Stimulated activated CD4-positive, alpha-beta T cell treated with anti-CD3 and anti-CD28 coated beads, TNF-alpha, amount 100 ng/mL, for 24 hours (primary cell): ENCODE results near the gene THSD4.

Source experiments
- DNase-seq, 3 experiments: peaks; one replicate each; pipeline ENCODE4 v3.0.0-alpha.2; 2020; ENCODE audit warnings: low read depth in 3 of 3

THSD4 gene

DNA sequence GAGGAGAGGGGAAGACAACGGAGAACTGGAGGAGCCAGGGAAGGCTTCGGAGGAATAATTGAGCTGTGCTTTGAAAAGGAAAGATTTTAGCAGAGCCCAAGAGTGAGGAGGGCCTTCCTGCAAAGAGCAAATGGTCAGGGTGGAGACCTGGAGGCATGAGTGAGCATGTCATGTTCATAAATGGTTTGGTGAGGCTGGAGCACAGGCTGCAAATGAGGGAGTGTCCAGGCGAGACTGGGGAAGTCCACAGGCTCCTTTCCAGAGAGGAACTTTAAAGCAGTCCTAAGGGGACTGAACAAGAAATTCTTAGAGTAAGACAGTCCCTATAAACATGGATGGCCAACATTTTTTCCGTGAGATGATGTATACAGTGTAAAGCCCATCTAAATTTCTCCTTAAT, 108.8 kb downstream of the THSD4 start:
- no peak for DNase-seq

DNA sequence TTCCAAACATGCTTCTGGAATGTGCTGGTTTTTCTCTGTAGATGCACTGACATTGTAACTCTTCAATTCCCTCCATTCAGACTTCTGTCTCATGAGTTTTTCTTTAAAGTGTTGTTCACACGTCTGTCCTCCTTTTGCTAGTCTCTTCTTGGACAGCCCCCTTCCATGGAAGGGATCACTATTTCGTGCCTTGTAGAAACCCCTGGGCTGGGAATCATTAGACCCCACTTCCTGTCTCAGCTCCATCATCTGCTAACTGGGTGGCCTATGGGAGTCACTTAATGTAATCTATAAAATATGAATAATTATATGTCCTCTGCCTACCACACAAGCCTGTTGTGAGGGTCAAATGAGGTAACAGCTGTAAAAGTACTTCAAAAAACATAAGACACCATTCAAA, 110.6 kb downstream of the THSD4 start:
- no peak for DNase-seq

DNA sequence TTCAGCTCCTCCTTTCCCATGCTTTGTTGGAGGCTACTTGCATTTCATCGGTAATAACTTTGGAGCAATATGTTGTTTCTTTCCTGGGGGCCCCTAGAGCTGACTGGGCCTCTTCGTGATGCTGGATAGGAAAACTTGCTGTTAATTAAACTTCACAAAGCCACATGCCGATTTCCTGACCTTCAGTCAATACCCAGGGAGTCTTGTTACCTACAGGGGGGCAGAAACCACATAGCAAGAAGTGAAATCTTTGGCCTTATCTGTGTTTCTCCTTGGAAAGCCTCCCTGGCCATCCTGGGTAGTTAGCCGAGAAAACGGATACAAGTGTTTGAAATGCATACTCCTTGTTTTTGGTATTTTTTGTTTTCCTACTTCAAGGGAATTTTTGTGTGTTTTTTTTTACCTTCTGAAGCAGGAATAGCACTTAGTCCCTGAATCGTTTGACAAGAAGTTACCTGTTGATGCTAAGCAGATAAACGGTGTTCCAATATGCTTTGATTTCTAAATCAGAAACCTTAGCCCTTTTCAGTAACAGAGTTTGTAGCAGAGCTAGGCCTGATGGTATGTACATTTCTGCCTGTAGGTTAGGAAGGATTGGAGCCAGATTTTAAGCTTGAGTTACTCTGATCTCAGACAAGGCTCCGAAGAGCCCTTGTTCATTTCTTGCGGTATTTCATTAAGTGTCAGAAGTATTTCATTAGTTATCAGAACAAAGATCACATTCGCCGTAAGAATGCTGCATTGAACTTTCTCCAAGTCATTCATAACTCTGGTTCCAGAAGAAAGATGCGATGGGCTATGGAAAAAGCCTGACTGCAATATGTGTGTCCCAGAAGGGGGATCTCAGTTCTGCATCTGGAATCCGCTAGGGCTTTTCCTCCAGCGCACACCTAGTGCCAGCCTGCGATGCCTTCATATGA, 111.5 kb downstream of the THSD4 start:
- DNase-seq = no peak

DNA sequence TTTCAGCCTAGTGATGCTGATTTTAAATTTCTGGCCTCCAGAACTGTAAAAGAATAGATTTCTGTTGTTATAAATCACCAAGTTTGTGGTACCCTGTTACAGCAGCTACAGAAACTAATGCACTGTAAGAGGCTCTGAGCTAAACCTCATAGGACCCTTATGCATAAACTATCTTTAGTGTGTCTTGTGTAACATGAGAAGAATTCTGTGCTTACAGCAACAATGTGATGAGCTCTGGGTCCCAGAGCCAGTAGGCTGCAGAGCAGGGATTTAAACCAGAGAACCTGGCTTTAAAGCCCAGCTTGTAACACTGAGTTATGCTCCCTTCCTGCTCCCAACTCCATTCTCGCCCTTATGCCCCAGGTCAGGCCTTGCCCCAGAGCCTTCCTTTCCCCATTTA, 113.1 kb downstream of the THSD4 start:
- DNase-seq = no peak

DNA sequence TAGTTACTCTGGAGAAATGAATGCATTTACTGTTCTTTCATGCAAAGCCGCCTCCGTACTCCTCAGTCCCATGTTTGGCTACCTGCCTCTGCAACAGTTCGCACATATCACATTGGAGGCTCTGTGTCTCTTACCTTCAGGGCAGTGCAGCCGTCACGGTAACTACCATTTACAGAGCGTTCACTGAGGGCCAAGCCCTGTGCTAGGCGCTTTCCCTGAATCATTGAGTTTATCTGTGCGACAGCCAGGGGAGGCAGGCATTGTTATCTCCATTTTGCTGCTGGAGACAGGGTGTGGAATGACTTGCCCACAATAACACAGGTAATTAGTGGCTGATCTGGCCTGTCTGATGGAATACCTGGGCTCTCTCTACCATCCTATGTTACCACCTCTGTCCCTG, 115.0 kb downstream of the THSD4 start:
- DNase-seq = no peak

DNA sequence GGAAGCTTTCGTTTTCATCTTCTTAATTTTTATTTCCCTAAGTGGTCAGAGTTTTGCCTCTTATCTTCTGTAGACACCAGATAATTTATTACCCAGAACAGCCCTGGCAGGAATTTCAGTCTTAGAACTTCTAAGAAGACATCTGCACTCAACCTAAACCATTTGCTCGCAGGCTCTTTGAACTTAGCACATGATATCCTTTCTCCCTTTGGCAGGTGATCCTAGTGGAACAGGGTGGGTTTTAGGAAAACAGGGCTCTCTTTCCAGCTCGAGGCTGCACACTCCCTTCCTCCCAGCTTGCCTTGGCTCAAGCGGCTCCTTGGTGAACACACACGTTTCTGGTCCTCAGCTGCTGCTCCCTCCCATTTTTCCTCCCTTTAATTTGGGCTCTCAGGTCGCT, 116.5 kb downstream of the THSD4 start:
- no peak for DNase-seq

DNA sequence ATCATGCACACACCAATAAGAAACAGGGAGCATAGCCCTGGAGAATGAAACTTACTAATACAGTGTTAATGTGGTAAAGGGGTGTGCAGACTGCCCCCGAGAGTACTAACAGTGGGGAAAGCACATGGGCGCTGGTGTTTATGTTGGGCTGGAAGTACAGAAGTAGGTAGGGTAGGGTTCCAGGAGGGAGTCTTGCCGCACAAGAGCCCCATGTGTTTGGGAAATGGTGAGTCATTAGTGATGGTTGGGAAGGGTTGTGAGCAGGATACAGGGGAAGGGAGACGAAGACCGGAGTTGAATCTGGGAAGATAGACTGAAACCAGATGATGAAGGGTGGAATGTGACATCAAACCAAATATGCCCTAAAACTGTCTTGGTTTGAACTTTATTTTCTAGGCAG, 117.1 kb downstream of the THSD4 start:
- DNase-seq = no peak

DNA sequence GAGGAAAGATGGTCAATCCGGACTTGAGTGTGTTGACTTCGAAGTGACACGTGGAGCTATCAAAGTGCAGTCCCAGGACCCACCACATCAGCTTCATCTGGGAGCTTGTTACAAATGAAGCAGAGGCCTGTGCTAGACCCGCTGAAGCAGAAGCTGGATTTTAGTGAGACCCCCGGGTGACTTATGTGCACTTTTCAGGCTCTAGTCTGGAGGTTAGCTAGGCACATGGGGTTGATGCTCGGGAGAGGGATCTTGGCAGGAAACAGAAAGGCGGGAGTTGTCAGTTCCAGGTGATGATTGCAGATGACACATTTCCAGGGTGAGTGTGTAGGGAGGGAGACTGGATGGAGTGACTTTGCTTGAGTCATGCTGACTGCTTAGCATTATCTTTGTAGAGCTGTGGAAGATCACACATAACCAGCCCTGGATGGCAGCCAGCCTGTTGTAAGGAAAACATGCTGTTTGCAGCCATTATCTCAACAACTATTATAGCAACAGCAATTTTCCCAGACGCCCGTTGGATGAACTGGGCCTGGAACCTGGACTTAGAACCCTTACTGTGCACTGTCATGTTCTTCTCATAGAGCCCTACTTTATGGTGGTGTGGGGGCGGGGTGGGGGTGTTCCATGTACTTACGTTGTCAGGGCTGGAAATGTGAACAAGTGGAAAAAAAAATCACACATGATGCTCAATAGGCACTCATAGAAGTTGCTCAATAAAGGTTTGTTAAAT, 122.4 kb downstream of the THSD4 start:
- DNase-seq = no peak

DNA sequence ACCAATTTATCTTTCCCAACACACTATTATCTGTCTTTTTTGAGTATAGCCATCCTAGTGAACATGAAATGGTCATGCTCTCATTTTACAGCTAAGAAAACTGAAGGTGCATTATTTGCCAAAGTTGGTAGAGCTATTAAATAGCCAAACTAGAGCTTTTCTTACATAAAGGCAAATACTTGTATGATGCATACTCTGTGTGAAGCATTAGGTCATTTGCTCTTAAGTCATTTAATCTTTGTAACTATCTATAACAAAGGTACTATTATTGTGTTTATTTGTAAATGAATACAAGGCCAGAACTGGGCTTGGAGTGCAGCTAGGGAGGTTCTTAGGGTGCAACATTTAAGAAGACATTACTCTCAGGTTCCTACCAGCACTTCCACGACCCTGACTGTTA, 123.7 kb downstream of the THSD4 start:
- no peak for DNase-seq

DNA sequence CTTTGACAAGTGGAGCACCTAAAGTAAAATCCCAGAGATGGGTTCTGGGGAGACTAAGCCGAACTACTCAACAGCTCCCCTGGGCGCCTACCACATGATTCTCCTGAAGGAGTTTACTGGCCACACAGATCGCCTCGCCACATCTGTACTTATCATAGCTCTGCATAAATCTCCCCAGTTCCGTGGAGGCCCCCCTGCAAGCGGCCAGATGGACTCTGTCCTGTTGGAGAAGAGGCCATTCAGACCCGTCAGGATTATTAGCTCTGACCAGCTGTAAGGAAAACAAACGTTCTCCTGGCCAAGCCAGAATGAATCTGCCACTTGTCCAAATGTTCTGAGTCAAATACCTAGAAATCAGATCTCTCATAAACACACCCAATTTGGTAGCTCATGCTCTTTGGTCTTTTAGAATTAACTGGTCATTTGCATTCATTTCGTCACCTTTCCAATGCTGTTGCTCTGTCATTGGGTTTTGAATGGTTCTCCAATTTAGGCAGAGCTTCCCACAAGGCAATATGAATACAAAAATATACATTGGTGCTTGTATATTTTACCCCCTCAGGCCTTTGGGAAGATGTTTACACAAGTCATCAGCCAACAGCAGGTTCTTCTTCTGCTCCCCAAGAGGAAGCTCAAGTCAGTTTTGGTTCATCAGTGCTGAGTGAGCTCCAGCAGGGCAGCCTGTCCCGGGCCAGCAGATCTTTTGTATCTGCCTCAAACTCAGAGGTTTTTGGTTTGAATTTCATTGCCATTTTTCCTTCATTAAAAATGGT, 124.5 kb downstream of the THSD4 start:
- no peak for DNase-seq

DNA sequence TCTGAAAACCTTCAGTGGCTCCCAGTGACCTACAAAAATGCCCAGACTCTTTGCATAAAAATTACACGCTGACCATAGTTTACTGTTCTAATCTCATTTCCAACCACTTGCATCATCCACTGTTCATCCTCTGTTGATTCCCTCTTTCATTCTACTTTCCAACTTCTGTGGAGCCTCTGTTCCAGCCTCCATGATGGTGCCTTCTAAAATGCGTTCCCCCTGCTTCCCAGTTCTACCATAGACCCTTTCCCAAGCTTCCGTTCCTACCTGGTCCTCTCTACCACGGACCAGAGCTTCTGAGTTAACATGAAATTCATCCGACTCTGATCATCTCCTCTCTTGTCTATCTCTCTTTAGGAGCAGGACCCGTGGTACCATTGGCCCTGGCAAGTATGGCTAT, 127.0 kb downstream of the THSD4 start:
- DNase-seq = no peak

DNA sequence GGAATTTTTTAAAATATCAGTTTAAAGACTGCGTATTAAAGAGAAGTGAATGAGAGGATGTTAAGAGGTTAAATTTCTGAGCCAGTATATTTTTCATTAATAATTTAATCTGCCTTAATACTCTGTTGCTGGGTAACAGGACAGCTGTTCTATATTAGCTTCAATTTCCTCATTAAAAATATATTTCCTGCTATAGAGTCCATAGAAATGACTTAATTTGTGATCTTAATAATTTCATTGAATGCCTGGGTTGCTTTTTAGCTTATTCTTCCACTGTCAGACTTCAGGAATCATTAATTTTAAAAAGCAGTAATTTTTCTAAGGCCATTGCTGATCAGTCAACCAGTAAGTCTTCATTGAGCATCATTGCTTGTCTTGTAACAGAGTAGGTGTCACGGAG, 129.0 kb downstream of the THSD4 start:
- DNase-seq = no peak

DNA sequence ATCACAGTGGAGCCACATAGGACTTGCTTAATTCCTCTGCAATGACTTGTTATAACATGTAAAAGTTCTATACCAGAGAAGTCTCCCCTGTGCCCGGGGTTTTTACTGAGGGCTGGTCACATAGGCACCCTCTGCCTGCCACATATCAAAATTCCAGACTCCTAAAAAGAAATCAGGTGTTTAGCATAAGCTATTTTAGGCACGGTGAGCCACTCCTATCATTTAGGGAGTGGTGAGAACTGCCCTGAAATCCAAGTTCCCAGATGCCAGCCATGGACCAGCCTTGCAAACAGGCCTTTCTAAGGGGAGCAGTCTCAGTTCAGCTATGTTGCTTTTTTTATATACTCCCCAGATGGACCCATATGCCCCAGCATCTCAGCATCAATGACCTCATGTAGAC, 130.3 kb downstream of the THSD4 start:
- DNase-seq = no peak

DNA sequence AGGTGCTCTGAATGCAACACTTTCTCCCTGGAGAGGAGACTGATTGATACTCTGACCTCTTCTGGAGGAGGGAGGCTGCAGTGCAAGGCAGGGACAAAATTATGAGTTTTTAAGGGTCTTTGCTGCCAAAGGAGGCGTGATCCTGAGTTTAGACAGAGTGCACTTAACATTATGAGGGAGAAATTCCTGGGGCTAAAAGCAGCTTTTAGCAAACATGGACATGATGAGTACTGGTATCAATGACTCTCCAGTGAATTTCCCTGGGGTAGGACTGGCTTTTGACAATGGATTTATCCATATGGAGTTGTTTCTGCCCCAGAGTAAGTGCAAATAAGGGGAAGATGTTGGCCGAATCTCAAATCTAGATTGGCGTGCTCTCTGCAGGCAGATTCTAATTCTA, 133.1 kb downstream of the THSD4 start:
- DNase-seq = no peak

DNA sequence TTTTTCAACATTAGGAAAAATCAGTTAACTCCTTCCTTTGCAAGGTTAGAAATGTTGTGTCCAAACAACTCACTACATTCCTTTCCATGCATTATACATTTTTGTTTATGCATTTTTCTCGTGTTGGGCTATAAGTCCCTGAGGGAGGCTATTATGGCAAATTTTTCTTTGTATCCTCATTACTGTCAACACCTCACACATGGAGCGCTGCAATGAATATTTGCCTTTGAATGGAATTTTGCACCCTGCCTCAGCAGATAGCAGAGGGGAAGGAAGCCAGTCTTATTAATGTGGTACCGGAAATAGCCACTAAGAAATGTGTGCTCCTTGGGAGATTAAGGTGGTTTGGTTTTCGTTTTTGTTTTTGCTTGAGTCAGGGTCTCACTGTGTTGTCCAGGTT, 134.7 kb downstream of the THSD4 start:
- DNase-seq = no peak

DNA sequence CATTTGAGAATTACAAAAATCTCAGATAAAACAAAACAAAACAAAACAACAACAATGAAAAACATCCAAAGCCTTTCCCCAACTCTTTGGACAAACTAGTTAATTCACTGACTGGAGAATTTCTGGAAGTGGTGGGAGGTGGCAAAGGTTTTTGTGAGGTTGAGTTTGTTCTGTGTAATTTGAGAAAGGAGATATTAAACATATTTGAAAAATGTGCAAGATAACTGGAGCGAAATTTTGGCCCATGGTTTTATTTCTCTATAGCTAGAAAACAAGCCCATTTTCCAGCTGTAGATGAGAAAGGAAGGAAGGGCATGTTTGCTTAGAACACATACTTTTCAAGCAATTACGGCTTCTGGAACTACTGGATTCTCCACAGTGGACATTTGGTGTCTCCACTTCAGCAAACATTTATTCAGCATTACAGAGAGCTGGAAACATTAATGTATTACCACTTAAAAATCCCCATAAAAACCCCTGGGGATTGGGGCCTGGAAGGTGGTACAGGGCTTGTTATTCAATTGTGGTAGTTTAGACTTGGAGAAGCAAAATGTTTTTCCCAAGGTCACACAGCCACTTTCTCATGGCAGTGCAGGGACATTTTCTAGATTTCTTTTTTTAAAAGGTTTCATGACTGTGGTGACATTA, 135.8 kb downstream of the THSD4 start:
- no peak for DNase-seq

DNA sequence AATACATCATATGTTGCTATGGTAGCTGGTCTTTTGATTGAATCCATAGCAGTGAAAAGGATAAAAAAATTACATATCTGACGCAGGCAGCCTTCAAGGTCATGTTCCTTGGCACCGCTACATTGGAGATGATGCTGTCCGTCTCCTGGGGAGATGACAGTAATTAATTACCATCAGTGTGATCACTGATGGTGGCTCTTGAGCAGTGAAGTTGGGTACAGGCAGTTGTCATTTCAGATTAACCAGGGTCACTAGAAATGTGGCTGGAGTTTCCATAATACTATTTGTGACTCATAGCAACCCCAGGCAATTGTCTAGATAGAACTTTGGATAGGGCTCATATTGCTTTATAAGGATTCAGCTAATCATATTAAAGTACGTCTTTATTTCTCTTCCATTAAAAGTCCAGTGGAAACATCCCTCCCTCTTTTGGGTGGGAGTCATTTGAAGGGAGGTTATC, 136.3 kb downstream of the THSD4 start:
- DNase-seq = no peak

DNA sequence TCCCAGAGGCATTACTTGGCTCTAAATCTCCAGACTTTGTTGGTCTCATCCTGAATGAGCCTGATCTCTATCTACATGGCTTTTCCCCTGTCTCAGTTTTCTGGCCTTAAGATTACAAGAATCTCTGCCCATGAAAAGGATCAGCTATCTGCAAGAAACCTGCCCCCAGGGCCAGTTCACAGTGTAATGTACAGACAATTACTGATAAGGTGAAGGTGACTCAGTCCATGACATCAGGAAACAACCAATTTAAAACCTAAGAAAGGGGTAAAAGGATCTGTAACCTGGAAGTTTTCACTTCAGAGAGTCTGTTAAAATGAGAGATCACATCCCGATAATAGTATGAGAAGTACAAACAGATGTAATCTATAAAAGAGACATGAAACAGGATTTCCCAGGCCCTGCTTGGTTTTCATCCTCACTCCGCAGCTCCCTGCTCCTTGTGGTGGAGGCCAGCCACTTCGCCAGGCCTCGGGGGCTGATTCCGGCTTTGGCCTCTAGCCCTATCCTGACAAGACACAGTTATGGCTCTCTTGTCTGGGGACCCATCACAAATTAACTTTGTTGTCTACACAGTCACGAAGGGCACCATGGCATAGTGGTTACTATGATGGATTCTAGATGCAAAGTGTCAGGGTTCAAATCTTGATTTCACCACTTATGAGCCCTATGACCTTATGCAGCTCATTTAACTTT, 136.9 kb downstream of the THSD4 start:
- DNase-seq = no peak

DNA sequence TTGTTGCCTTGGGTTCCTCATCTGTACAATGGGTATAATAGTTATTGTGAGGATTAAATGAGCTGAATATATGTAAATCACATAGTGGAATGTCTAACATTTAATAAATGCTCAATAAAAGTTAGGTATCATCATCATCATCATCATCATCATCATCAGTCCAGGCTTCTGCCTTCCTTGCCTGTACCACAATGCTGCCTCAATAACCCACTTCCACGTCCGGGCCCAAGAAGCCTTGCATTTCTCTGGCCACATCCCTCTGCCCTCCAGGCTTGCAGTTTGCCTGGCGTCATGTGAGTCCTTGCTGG, 137.4 kb downstream of the THSD4 start:
- no peak for DNase-seq

DNA sequence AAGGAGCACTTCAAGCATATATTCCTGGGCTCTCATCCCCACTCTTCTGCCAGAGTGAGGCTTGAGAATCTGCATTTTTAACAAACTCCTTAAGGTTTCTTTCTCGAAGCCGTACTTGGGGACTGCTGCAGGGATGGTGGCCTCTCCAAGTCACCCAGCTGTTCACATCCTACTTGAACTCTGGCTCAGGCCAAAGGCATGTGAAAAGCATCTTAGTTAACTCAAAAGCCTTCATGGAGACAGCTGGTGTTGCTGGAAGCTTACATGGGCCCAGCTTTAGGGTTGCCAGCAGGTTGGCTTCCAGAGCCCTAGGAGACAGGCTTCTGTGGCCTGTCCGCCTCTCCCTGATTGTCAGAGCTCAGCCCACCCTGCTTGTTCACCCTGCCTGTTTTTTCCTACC, 139.2 kb downstream of the THSD4 start:
- no peak for DNase-seq

DNA sequence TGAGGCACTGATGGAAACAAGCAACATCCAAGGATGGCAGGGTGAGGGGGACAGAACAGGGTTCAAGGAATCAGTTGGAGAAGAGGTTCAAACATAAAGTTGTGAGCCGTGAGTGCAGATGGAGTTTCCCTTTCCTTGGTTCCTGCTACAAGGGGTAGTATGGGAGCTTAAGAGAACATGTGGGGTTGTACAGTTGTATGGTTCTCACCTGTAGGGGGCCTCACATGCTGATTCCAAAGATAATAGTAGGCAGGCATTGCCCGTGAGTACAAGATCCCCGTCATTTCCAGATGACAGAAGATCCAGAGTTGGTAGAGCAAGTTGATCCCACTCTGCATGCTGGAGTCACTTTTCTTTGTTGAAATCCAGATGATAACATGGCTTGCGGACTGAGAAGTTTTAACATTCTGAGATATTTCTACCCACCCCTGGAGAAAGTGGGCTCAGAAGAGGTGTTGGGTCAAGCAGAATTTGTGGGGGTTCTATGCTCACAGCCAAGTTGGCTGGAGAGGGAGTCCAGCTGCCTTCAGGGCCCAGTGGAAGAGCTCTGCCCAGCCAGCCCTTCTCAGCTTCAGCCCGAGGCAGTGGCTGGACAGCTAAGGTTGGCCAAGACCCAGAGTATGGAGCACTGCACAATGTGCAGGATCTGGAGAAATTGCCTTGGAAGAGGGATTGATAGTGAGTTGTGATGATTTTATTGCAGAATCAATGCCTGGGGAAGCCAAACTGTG, 141.8 kb downstream of the THSD4 start:
- DNase-seq = no peak
